Bone marrow (tissue), 2 donors: ENCODE results near the gene ZNF787.

Source experiments
- DNase-seq, 2 donors: peaks; one replicate each; lab custom pipeline; 2025; lab: John Stamatoyannopoulos, UW

ZNF787 gene

GRCh38 chr19:56120371-56121179, 520 bp downstream of the ZNF787 start:
- DNase-seq, result peak; percentile 70 to 89

- DNase-seq, result no peak
Measured at GRCh38 chr19:56120002-56120370, 1.1 kb downstream of the ZNF787 start.

GRCh38 chr19:56119582-56119978, 1.5 kb downstream of the ZNF787 start:
- DNase-seq, result no peak

- DNase-seq, result no peak
Measured at GRCh38 chr19:56118666-56119581, 2.2 kb downstream of the ZNF787 start.

- no peak for DNase-seq
Measured at GRCh38 chr19:56117889-56118288, 3.2 kb downstream of the ZNF787 start.

GRCh38 chr19:56117376-56117884, 3.7 kb downstream of the ZNF787 start:
- DNase-seq, result no peak

- DNase-seq, result no peak
Measured at GRCh38 chr19:56116606-56117005, 4.5 kb downstream of the ZNF787 start.

GRCh38 chr19:56115490-56115889, 5.6 kb downstream of the ZNF787 start:
- DNase-seq, result no peak

GRCh38 chr19:56114778-56115110, 6.4 kb downstream of the ZNF787 start:
- DNase-seq, result no peak

- no peak for DNase-seq
Measured at GRCh38 chr19:56114051-56114777, 6.9 kb downstream of the ZNF787 start.

GRCh38 chr19:56113074-56113632, 7.9 kb downstream of the ZNF787 start:
- DNase-seq, result no peak

GRCh38 chr19:56112313-56112709, 8.8 kb downstream of the ZNF787 start:
- no peak for DNase-seq

GRCh38 chr19:56111601-56112312, 9.3 kb downstream of the ZNF787 start:
- peak; percentile 16 to 52 for DNase-seq

- no peak for DNase-seq
Measured at GRCh38 chr19:56110515-56111448, 10.3 kb downstream of the ZNF787 start.

- no peak for DNase-seq
Measured at GRCh38 chr19:56109226-56109625, 11.9 kb downstream of the ZNF787 start.

- no peak for DNase-seq
Measured at GRCh38 chr19:56108447-56109195, 12.5 kb downstream of the ZNF787 start.

- no peak for DNase-seq
Measured at GRCh38 chr19:56107626-56108351, 13.3 kb downstream of the ZNF787 start.

GRCh38 chr19:56106993-56107392, 14.1 kb downstream of the ZNF787 start:
- DNase-seq, result no peak

- DNase-seq, result no peak
Measured at GRCh38 chr19:56106397-56106849, 14.7 kb downstream of the ZNF787 start.
